Activated T-helper 2 cell treated with anti-CD3 and anti-CD28 coated beads, Interferon-gamma antibody, Interleukin-2, Interleukin-4, amounts not matched to agents 10 μg/mL and 5 μg/mL and 100 μg/mL, durations not matched to agents 14 hours and 24 hours and 36 hours (primary cell): Measurements from ENCODE around the gene VPS37B. TPM values are rescaled to one million over a fixed set of nuclear protein-coding genes. Genes with fewer than 3 reads are reported as not detected.
"Not testable (repeated sequence)": the region's sequence is repeated elsewhere in the genome, so short reads cannot be mapped to it uniquely, and the experiment has no call there.

Source experiments
- DNase-seq: peaks from one replicate; pipeline ENCODE4 v3.0.0; 2021; ENCODE audit warnings: low spot score
- H3K27ac Mint-ChIP-seq: one replicate; pipeline ENCODE4 v1.8.0; 2021; ENCODE audit warnings: mixed read lengths
- H3K27me3 Mint-ChIP-seq: one replicate; pipeline ENCODE4 v1.8.0; 2021; ENCODE audit warnings: low read depth, mixed read lengths
- H3K36me3 Mint-ChIP-seq: one replicate; pipeline ENCODE4 v1.8.0; 2021; ENCODE audit warnings: low read depth, mixed read lengths
- H3K4me1 Mint-ChIP-seq: one replicate; pipeline ENCODE4 v1.8.0; 2021; ENCODE audit warnings: low read depth, mixed read lengths
- H3K4me3 Mint-ChIP-seq: one replicate; pipeline ENCODE4 v1.8.0; 2021; ENCODE audit warnings: low read depth, mild to moderate bottlenecking, moderate library complexity, mixed read lengths
- H3K9me3 Mint-ChIP-seq: one replicate; pipeline ENCODE4 v1.8.0; 2021; ENCODE audit warnings: mixed read lengths
- intact Hi-C: fragments of 100-400 bp; cut with micrococcal nuclease; formaldehyde crosslinking; loops from one replicate; pipeline ENCODE4 v1.15.1; 2023
- total RNA-seq: library from RNA; stranded (reverse); gene quantifications from 2 replicates; pipeline ENCODE4 v1.2.3, GENCODE V29; 2022

The VPS37B gene
- total RNA-seq = 11.5 and 11.7 TPM in 2 replicates

- H3K4me1 Mint-ChIP-seq = peaks cover 65% of the 10 kb centered on the region
- intact Hi-C loops = loop anchor here (5.0 kb wide), 1 partner anchor 174 kb away; no protein-coding TSS in a partner anchor
- H3K27me3 Mint-ChIP-seq = peaks cover under 1% of the 10 kb centered on the region
- H3K4me3 Mint-ChIP-seq = peak within 1 kb of the TSS; percentile 85
- peaks cover 13% of the 10 kb centered on the region for H3K36me3 Mint-ChIP-seq
- peaks cover 6% of the 10 kb centered on the region for H3K9me3 Mint-ChIP-seq
- H3K27ac Mint-ChIP-seq = peak within 1 kb of the TSS; percentile 81
- DNase-seq = peak; percentile 83
Measured at GRCh38 chr12:122895704-122896636, at the start of gene VPS37B. VPS37B (minus strand) TSS chr12:122896124; CDS start chr12:122896062, 62 bp downstream.

GRCh38 chr12:122944605-122945592 is 49.0 kb upstream of the VPS37B start:
- no peaks in the 10 kb centered on the region for H3K36me3 Mint-ChIP-seq
- no peak overlapping the region for H3K4me3 Mint-ChIP-seq
- DNase-seq = no peak
- H3K27ac Mint-ChIP-seq = no peak overlapping the region
- H3K4me1 Mint-ChIP-seq = peaks cover 25% of the 10 kb centered on the region
- H3K27me3 Mint-ChIP-seq = no peaks in the 10 kb centered on the region
- no peaks in the 10 kb centered on the region for H3K9me3 Mint-ChIP-seq
- intact Hi-C loops = no loop called here

GRCh38 chr12:122943196-122943595 is 47.3 kb upstream of the VPS37B start:
- Mint-ChIP-seq H3K27ac (no peak overlapping the region), H3K27me3 (no peaks in the 10 kb centered on the region), H3K4me1 (peaks cover 25% of the 10 kb centered on the region), H3K36me3 (no peaks in the 10 kb centered on the region), H3K9me3 (no peaks in the 10 kb centered on the region), H3K4me3 (no peak overlapping the region)
- intact Hi-C loops = no loop called here
- no peak for DNase-seq

GRCh38 chr12:122942637-122943036 is 46.7 kb upstream of the VPS37B start:
- peaks cover 22% of the 10 kb centered on the region for H3K4me1 Mint-ChIP-seq
- H3K36me3 Mint-ChIP-seq = no peaks in the 10 kb centered on the region
- H3K9me3 Mint-ChIP-seq = no peaks in the 10 kb centered on the region
- no peak for DNase-seq
- intact Hi-C loops = no loop called here
- H3K4me3 Mint-ChIP-seq = no peak overlapping the region
- H3K27ac Mint-ChIP-seq = no peak overlapping the region
- H3K27me3 Mint-ChIP-seq = no peaks in the 10 kb centered on the region

- H3K36me3 Mint-ChIP-seq, H3K9me3 Mint-ChIP-seq, H3K27ac Mint-ChIP-seq, intact Hi-C loops, DNase-seq, H3K4me3 Mint-ChIP-seq, H3K27me3 Mint-ChIP-seq: not testable (repeated sequence)
- peaks cover 11% of the 10 kb centered on the region for H3K4me1 Mint-ChIP-seq
Measured at GRCh38 chr12:122941351-122941750, 45.4 kb upstream of the VPS37B start.

- Mint-ChIP-seq H3K27me3 (no peaks in the 10 kb centered on the region), H3K36me3 (no peaks in the 10 kb centered on the region), H3K4me3 (no peak overlapping the region), H3K4me1 (peaks cover 5% of the 10 kb centered on the region), H3K27ac (no peak overlapping the region), H3K9me3 (no peaks in the 10 kb centered on the region)
- intact Hi-C loops = no loop called here
- no peak for DNase-seq
Measured at GRCh38 chr12:122939125-122939524, 43.2 kb upstream of the VPS37B start.

GRCh38 chr12:122937622-122938091 is 41.7 kb upstream of the VPS37B start:
- intact Hi-C loops = no loop called here
- no peaks in the 10 kb centered on the region for H3K27me3 Mint-ChIP-seq
- H3K9me3 Mint-ChIP-seq = no peaks in the 10 kb centered on the region
- H3K4me1 Mint-ChIP-seq = peaks cover 2% of the 10 kb centered on the region
- H3K27ac Mint-ChIP-seq = no peak overlapping the region
- no peak overlapping the region for H3K4me3 Mint-ChIP-seq
- H3K36me3 Mint-ChIP-seq = no peaks in the 10 kb centered on the region
- no peak for DNase-seq

- Mint-ChIP-seq H3K27me3 (no peaks in the 10 kb centered on the region), H3K27ac (no peak overlapping the region), H3K4me1 (peaks cover 2% of the 10 kb centered on the region), H3K36me3 (no peaks in the 10 kb centered on the region), H3K4me3 (no peak overlapping the region), H3K9me3 (no peaks in the 10 kb centered on the region)
- intact Hi-C loops = no loop called here
- no peak for DNase-seq
Measured at GRCh38 chr12:122935318-122935717, 39.4 kb upstream of the VPS37B start.

GRCh38 chr12:122934722-122935121 is 38.8 kb upstream of the VPS37B start:
- peaks cover 2% of the 10 kb centered on the region for H3K4me1 Mint-ChIP-seq
- H3K4me3 Mint-ChIP-seq = no peak overlapping the region
- intact Hi-C loops = no loop called here
- H3K36me3 Mint-ChIP-seq = no peaks in the 10 kb centered on the region
- no peak for DNase-seq
- H3K27me3 Mint-ChIP-seq = no peaks in the 10 kb centered on the region
- no peaks in the 10 kb centered on the region for H3K9me3 Mint-ChIP-seq
- H3K27ac Mint-ChIP-seq = no peak overlapping the region

GRCh38 chr12:122932207-122932606 is 36.3 kb upstream of the VPS37B start:
- no peak overlapping the region for H3K4me3 Mint-ChIP-seq
- H3K27ac Mint-ChIP-seq = no peak overlapping the region
- no peaks in the 10 kb centered on the region for H3K9me3 Mint-ChIP-seq
- DNase-seq = no peak
- intact Hi-C loops = no loop called here
- H3K4me1 Mint-ChIP-seq = no peaks in the 10 kb centered on the region
- no peaks in the 10 kb centered on the region for H3K36me3 Mint-ChIP-seq
- no peaks in the 10 kb centered on the region for H3K27me3 Mint-ChIP-seq

GRCh38 chr12:122929812-122930211 is 33.9 kb upstream of the VPS37B start:
- no peak for DNase-seq
- Mint-ChIP-seq H3K27ac (no peak overlapping the region), H3K36me3 (no peaks in the 10 kb centered on the region), H3K4me1 (peaks cover 2% of the 10 kb centered on the region), H3K27me3 (peaks cover 2% of the 10 kb centered on the region), H3K9me3 (no peaks in the 10 kb centered on the region), H3K4me3 (no peak overlapping the region)
- intact Hi-C loops = no loop called here

GRCh38 chr12:122929148-122929538 is 33.2 kb upstream of the VPS37B start:
- Mint-ChIP-seq H3K4me1 (peaks cover 2% of the 10 kb centered on the region), H3K4me3 (no peak overlapping the region), H3K27me3 (peaks cover 2% of the 10 kb centered on the region), H3K36me3 (no peaks in the 10 kb centered on the region), H3K9me3 (no peaks in the 10 kb centered on the region), H3K27ac (no peak overlapping the region)
- intact Hi-C loops = no loop called here
- no peak for DNase-seq
